HepG2 (cell line): ENCODE results near the gene WSCD1. TPM values are rescaled to one million over a fixed set of nuclear protein-coding genes. Genes with fewer than 3 reads are reported as not detected.

Source experiments
- ATAC-seq: fragments of 200-7000 bp; cut with Tn5 transposase; 3 replicates; pipeline ENCODE4 v1.9.1; 2020; ENCODE audit warnings: mild to moderate bottlenecking, moderate library complexity
- BruUV-seq: library from RNA; stranded (reverse); fragments of 400-500 nt; replicated peaks from 2 replicates; lab custom pipeline; 2021; lab: Mats Ljungman, UMichigan
- CTCF ChIA-PET: fragments of 300-600 bp; formaldehyde crosslinking; extraction: SDS; loops from one replicate; lab custom pipeline; 2021; ENCODE audit warnings: low total read pairs, inconsistent platforms, low intra/inter-chr PET ratio; lab: Yijun Ruan, JAX
- POLR2A ChIA-PET: fragments of 350-600 bp; sonication (Branson Sonifier 250); formaldehyde crosslinking; loops from one replicate; lab custom pipeline; 2020; ENCODE audit warnings: antibody characterized with exemption, inconsistent platforms; lab: Yijun Ruan, JAX
- DNase-seq: peaks from one replicate; pipeline ENCODE4 v3.0.0-alpha.2; 2015; ENCODE audit warnings: low spot score
- FAIRE-seq: peaks from 3 replicates; lab custom pipeline; 2011; peaks lifted over from hg19 to GRCh38; lab: Jason Lieb, UNC
- H2AFZ ChIP-seq: one replicate; pipeline ENCODE4 v1.6.1; 2011; ENCODE audit warnings: low read length, inconsistent platforms
- H3K27ac ChIP-seq: fragments of 300-600 bp; 3 replicates; pipeline ENCODE4 v1.8.0; 2011; ENCODE audit warnings: mixed run types, mild to moderate bottlenecking, mixed read lengths, low read length, inconsistent platforms; ENCODE audit not compliant: insufficient read depth; ENCODE audit errors: extremely low read length
- H3K27me3 ChIP-seq, 2 experiments: fragments of 200-600 bp in 1 of 2; 2 replicates in 1 of 2; 3 replicates in 1 of 2; pipeline versions ENCODE4 v1.6.0 to v1.8.0; 2011; ENCODE audit warnings: low read length in 2 of 2, mild to moderate bottlenecking in 2 of 2, moderate library complexity in 2 of 2, inconsistent platforms in 1 of 2; ENCODE audit not compliant: insufficient read depth in 2 of 2, control insufficient read depth in 1 of 2
- H3K36me3 ChIP-seq, 2 experiments: fragments of 200-600 bp in 1 of 2; replicated peaks in 1 of 2; 2 replicates in 1 of 2; 3 replicates in 1 of 2; pipeline versions ENCODE4 v1.5.1 to v1.8.0; 2011; ENCODE audit warnings: low read length in 2 of 2, inconsistent platforms in 1 of 2; ENCODE audit not compliant: insufficient read depth in 2 of 2, control insufficient read depth in 1 of 2
- H3K4me1 ChIP-seq: 2 replicates; pipeline ENCODE4 v1.5.1; 2012; ENCODE audit warnings: low read length, inconsistent platforms; ENCODE audit not compliant: insufficient read depth
- H3K4me2 ChIP-seq: 2 replicates; pipeline ENCODE4 v1.6.0; 2011; ENCODE audit warnings: low read depth, low read length, inconsistent platforms
- H3K4me3 ChIP-seq, 3 experiments: fragments of 200-600 bp in 1 of 3; sonication (generic), shearing (Covaris generic) in 1 of 3; replicated peaks in 1 of 3; 2 replicates each; pipeline ENCODE4 v1.5.1; 2011 to 2016; ENCODE audit warnings: low read length in 3 of 3, inconsistent platforms in 2 of 3, low read depth in 2 of 3, mild to moderate bottlenecking in 2 of 3, control low read depth in 1 of 3, mixed read lengths in 1 of 3; ENCODE audit not compliant: insufficient read depth in 1 of 3
- H3K79me2 ChIP-seq: one replicate; pipeline ENCODE4 v1.6.1; 2011; ENCODE audit warnings: low read length, inconsistent platforms; ENCODE audit not compliant: insufficient read depth
- H3K9ac ChIP-seq: 2 replicates; pipeline ENCODE4 v1.6.0; 2011; ENCODE audit warnings: mild to moderate bottlenecking, low read depth, low read length, inconsistent platforms; ENCODE audit not compliant: insufficient read depth
- H3K9me3 ChIP-seq: 2 replicates; pipeline ENCODE4 v1.5.1; 2012; ENCODE audit warnings: mild to moderate bottlenecking, low read length
- H4K20me1 ChIP-seq: 2 replicates; pipeline ENCODE4 v1.6.0; 2011; ENCODE audit warnings: inconsistent platforms, mild to moderate bottlenecking, low read length, moderate library complexity; ENCODE audit not compliant: insufficient read depth
- NFAT5 ChIP-seq: sonication (generic); formaldehyde crosslinking; IDR thresholded peaks from 2 replicates; pipeline ENCODE4 v1.4.0; 2020; ENCODE audit warnings: missing genetic modification reagents
- ZNF407 ChIP-seq: sonication (generic); formaldehyde crosslinking; IDR thresholded peaks from one replicate; pipeline ENCODE4 v1.5.1; 2020; ENCODE audit warnings: mild to moderate bottlenecking, missing genetic modification reagents; ENCODE audit errors: not compliant biosample characterization
- ZNF724P ChIP-seq: sonication (generic); formaldehyde crosslinking; IDR thresholded peaks from 2 replicates; pipeline ENCODE4 v1.8.0; 2022; ENCODE audit warnings: missing genetic modification reagents, borderline replicate concordance
- WGBS: methylation state at CpG from one replicate; pipeline ENCODE4 v1.1.6; 2017; ENCODE audit warnings: low lambda C conversion rate; 5-methylcytosine and 5-hydroxymethylcytosine counted together
- in situ Hi-C: cut with HindIII; loops from 2 replicates; pipeline ENCODE4 v1.10.0; 2017; ENCODE audit warnings: low pct_unique_long_range_greater_than_20kb; ENCODE audit not compliant: extremely low pct_ligation_motif_present
- intact Hi-C: fragments of 100-400 bp; cut with micrococcal nuclease; formaldehyde crosslinking; loops from one replicate; pipeline ENCODE4 v1.10.0; 2022; ENCODE audit not compliant: unreplicated experiment
- polyA plus RNA-seq, 8 experiments: library from polyadenylated mRNA; depleted of rRNA in 3 of 8; stranded (reverse) in 7 of 8; unstranded in 1 of 8; fragments of >200 nt; fragmentation: Illumina TruSeq in 4 of 8; extraction: Trizol in 4 of 8; gene quantifications; 2 replicates each; pipeline versions ENCODE4 v1.2.1 to v1.2.3, GENCODE V29; 2011 to 2016; ENCODE audit warnings: low read depth in 4 of 8, missing spikeins in 1 of 8, mixed read lengths in 1 of 8; ENCODE audit not compliant: insufficient read depth in 1 of 8
- total RNA-seq, 5 experiments: library from RNA; depleted of rRNA; stranded (reverse); fragments of >200 nt; fragmentation: Illumina TruSeq; extraction: Trizol; gene quantifications; 2 replicates each; pipeline ENCODE4 v1.2.3, GENCODE V29; 2016; ENCODE audit warnings: low read depth in 1 of 5

The WSCD1 gene
- total and polyA plus RNA-seq, 2 of the 13 experiments (the other 11 are each of a cell fraction or from before 2014, with no cell fraction given), result 0.24 to 2.7 TPM

- Histone ChIP-seq H3K4me2 (no peak overlapping the region), H3K27ac (no peak overlapping the region), H3K4me1 (no peaks in the 10 kb centered on the region), H3K9ac (no peak overlapping the region), H4K20me1 (no peaks in the 10 kb centered on the region; the same call in 1 of the 2 replicates), H3K4me3 (no peak overlapping the region), H3K79me2 (no peaks in the 10 kb centered on the region), H3K9me3 (no peaks in the 10 kb centered on the region), H3K36me3 (no peaks in the 10 kb centered on the region), H3K27me3 (peaks cover 2 to 3% of the 10 kb centered on the region in 2 experiments; a peak in 3 of 5 replicates), H2AFZ (no peak overlapping the region)
- no TSS peak for BruUV-seq
- WGBS, result 16% methylated on average over 3 of the region's 3 CpGs
- intact Hi-C loops, result no loop called here
- ATAC-seq (no peak), DNase-seq (no peak), FAIRE-seq (no peak)
- ChIA-PET CTCF (no interaction called here), POLR2A (no interaction called here)
- no peak for TF ChIP-seq NFAT5 (CRISPR knock-in tag)
- no peak for TF ChIP-seq ZNF724P
- TF ChIP-seq ZNF407 (CRISPR knock-in tag), result no peak
- in situ Hi-C loops, result no loop called here
These were observed 15.8 kb upstream of the WSCD1 start for GRCh38 chr17:6054372-6054771.
